ENCODE data around the gene PKNOX2.

DNA sequence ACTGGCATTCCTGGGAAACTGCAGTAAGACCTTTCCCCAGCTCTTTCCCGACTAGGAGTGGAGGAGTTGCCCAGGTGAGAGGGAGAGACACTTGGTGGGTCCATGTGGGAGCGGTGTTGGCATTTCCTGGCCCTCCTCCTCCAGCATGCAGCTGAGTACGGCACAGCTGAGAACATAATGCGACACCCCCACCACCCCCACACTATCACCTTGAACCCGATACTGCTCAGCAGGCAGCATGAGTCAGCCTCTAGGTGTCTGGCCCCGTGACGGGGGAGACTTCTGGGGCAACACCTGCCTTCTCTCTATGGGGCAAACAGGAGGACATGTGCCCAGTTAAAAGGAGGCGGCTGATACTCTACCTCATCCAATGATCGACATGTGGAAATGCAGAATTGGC lies 64.4 kb downstream of the PKNOX2 start:
- TF ChIP-seq, protein P1, sequence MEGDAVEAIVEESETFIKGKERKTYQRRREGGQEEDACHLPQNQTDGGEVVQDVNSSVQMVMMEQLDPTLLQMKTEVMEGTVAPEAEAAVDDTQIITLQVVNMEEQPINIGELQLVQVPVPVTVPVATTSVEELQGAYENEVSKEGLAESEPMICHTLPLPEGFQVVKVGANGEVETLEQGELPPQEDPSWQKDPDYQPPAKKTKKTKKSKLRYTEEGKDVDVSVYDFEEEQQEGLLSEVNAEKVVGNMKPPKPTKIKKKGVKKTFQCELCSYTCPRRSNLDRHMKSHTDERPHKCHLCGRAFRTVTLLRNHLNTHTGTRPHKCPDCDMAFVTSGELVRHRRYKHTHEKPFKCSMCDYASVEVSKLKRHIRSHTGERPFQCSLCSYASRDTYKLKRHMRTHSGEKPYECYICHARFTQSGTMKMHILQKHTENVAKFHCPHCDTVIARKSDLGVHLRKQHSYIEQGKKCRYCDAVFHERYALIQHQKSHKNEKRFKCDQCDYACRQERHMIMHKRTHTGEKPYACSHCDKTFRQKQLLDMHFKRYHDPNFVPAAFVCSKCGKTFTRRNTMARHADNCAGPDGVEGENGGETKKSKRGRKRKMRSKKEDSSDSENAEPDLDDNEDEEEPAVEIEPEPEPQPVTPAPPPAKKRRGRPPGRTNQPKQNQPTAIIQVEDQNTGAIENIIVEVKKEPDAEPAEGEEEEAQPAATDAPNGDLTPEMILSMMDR (conservative IDR thresholded peaks at IDR 0.05 in 1 of 2, IDR thresholded peaks at IDR 0.05 in 1 of 2; ENCODE audit: extremely low read depth in 1 of 2, insufficient read depth in 1 of 2, low read depth in 1 of 2, low read length in 2 of 2): no peak
- no peak for TF ChIP-seq EZH2 (IDR thresholded peaks at IDR 0.05; ENCODE audit: borderline replicate concordance, low read length)
